ENCODE results near the gene NPNT. TPM values are rescaled to one million over a fixed set of nuclear protein-coding genes. Genes with fewer than 3 reads are reported as not detected.

The NPNT gene
- total RNA-seq, 1 donor from 2014 or later, result 7.3 TPM

GRCh38 chr4:105972946-105973621 is 77.8 kb downstream of the NPNT start:
- Histone ChIP-seq H3K4me3 (ENCODE audit: low read depth, low read length) (no peak overlapping the region), H3K36me3 (ENCODE audit: control insufficient read depth, insufficient read depth, low read length) (no peaks in the 10 kb centered on the region), H3K27me3 (ENCODE audit: control insufficient read depth, insufficient read depth, low read length) (no peaks in the 10 kb centered on the region)
- no peak for TF ChIP-seq CTCF (IDR thresholded peaks at IDR 0.05; ENCODE audit: insufficient read depth, low read length, poor library complexity, severe bottlenecking)
- no peak for DNase-seq (ENCODE audit: low read depth)

- Histone ChIP-seq H3K36me3 (ENCODE audit: control insufficient read depth, insufficient read depth, low read length) (no peaks in the 10 kb centered on the region), H3K27me3 (ENCODE audit: control insufficient read depth, insufficient read depth, low read length) (no peaks in the 10 kb centered on the region), H3K4me3 (ENCODE audit: low read depth, low read length) (no peak overlapping the region)
- TF ChIP-seq CTCF (IDR thresholded peaks at IDR 0.05; ENCODE audit: insufficient read depth, low read length, poor library complexity, severe bottlenecking), result no peak
- no peak for DNase-seq (ENCODE audit: low read depth)
Measured at GRCh38 chr4:105976915-105977314, 81.6 kb downstream of the NPNT start.

GRCh38 chr4:105978684-105979296 is 83.5 kb downstream of the NPNT start:
- no peak overlapping the region for H3K4me3 ChIP-seq (ENCODE audit: low read depth, low read length)
- no peaks in the 10 kb centered on the region for H3K27me3 ChIP-seq (ENCODE audit: control insufficient read depth, insufficient read depth, low read length)
- H3K36me3 ChIP-seq (ENCODE audit: control insufficient read depth, insufficient read depth, low read length), result no peaks in the 10 kb centered on the region
- no peak for TF ChIP-seq CTCF (IDR thresholded peaks at IDR 0.05; ENCODE audit: insufficient read depth, low read length, poor library complexity, severe bottlenecking)
- peak; percentile 87 for DNase-seq (ENCODE audit: low read depth)

- Histone ChIP-seq H3K36me3 (ENCODE audit: control insufficient read depth, insufficient read depth, low read length) (no peaks in the 10 kb centered on the region), H3K4me3 (ENCODE audit: low read depth, low read length) (no peak overlapping the region), H3K27me3 (ENCODE audit: control insufficient read depth, insufficient read depth, low read length) (no peaks in the 10 kb centered on the region)
- TF ChIP-seq CTCF (IDR thresholded peaks at IDR 0.05; ENCODE audit: insufficient read depth, low read length, poor library complexity, severe bottlenecking), result no peak
- DNase-seq (ENCODE audit: low read depth), result peak; percentile 34
Measured at GRCh38 chr4:105979506-105979905, 84.2 kb downstream of the NPNT start.

GRCh38 chr4:105988671-105989070 is 93.4 kb downstream of the NPNT start:
- Histone ChIP-seq H3K4me3 (ENCODE audit: low read depth, low read length) (no peak overlapping the region), H3K27me3 (ENCODE audit: control insufficient read depth, insufficient read depth, low read length) (no peaks in the 10 kb centered on the region), H3K36me3 (ENCODE audit: control insufficient read depth, insufficient read depth, low read length) (no peaks in the 10 kb centered on the region)
- no peak for TF ChIP-seq CTCF (IDR thresholded peaks at IDR 0.05; ENCODE audit: insufficient read depth, low read length, poor library complexity, severe bottlenecking)
- no peak for DNase-seq (ENCODE audit: low read depth)

All from kidney epithelial cell (primary cell).